ENCODE measurements around the gene REV1.

The REV1 gene

GRCh38 chr2:99522157-99522556 is 32.3 kb upstream of the REV1 start:
- Histone ChIP-seq H3K36me3 (ENCODE audit: low read length) (no peaks in the 10 kb centered on the region), H3K9me3 (ENCODE audit: insufficient read depth, low read length) (no peaks in the 10 kb centered on the region), H3K9ac (ENCODE audit: low read length) (no peak overlapping the region), H3K9me2 (replicated peaks; ENCODE audit: insufficient read depth, low read length) (no peaks in the 10 kb centered on the region), H3K4me2 (ENCODE audit: low read depth, low read length, poor library complexity, severe bottlenecking) (no peak overlapping the region), H3K27ac (ENCODE audit: low read depth, low read length) (no peak overlapping the region), H2AFZ (ENCODE audit: low read depth, low read length, severe bottlenecking) (no peak overlapping the region), H3K27me3 (ENCODE audit: low read length) (no peaks in the 10 kb centered on the region), H3K4me3 (ENCODE audit: insufficient read depth, low read length, poor library complexity, severe bottlenecking) (no peak overlapping the region), H4K20me1 (ENCODE audit: low read depth, low read length) (no peaks in the 10 kb centered on the region), H3F3A (ENCODE audit: insufficient read depth) (no peaks in the 10 kb centered on the region), H3K79me2 (ENCODE audit: insufficient read depth, low read length) (no peaks in the 10 kb centered on the region)
- TF ChIP-seq EZH2phosphoT487 (conservative IDR thresholded peaks at IDR 0.05; ENCODE audit: low read length) (no peak), CTCF (IDR thresholded peaks at IDR 0.05; ENCODE audit: insufficient read depth, low read length, poor library complexity, severe bottlenecking) (no peak)

- TF ChIP-seq CTCF (IDR thresholded peaks at IDR 0.05; ENCODE audit: insufficient read depth, low read length, poor library complexity, severe bottlenecking) (no peak), EZH2phosphoT487 (conservative IDR thresholded peaks at IDR 0.05; ENCODE audit: low read length) (no peak)
- Histone ChIP-seq H3K36me3 (ENCODE audit: low read length) (no peaks in the 10 kb centered on the region), H3K9me3 (ENCODE audit: insufficient read depth, low read length) (no peaks in the 10 kb centered on the region), H3K9ac (ENCODE audit: low read length) (no peak overlapping the region), H3K4me3 (ENCODE audit: insufficient read depth, low read length, poor library complexity, severe bottlenecking) (no peak overlapping the region), H4K20me1 (ENCODE audit: low read depth, low read length) (no peaks in the 10 kb centered on the region), H3K27ac (ENCODE audit: low read depth, low read length) (no peak overlapping the region), H3F3A (ENCODE audit: insufficient read depth) (no peaks in the 10 kb centered on the region), H3K27me3 (ENCODE audit: low read length) (no peaks in the 10 kb centered on the region), H3K79me2 (ENCODE audit: insufficient read depth, low read length) (no peaks in the 10 kb centered on the region), H2AFZ (ENCODE audit: low read depth, low read length, severe bottlenecking) (no peak overlapping the region), H3K9me2 (replicated peaks; ENCODE audit: insufficient read depth, low read length) (no peaks in the 10 kb centered on the region), H3K4me2 (ENCODE audit: low read depth, low read length, poor library complexity, severe bottlenecking) (no peak overlapping the region)
Observed at GRCh38 chr2:99520813-99521212, 31.0 kb upstream of the REV1 start.

GRCh38 chr2:99520195-99520594 is 30.4 kb upstream of the REV1 start:
- no peaks in the 10 kb centered on the region for H3F3A ChIP-seq (ENCODE audit: insufficient read depth)
- TF ChIP-seq EZH2phosphoT487 (conservative IDR thresholded peaks at IDR 0.05; ENCODE audit: low read length) (no peak), CTCF (IDR thresholded peaks at IDR 0.05; ENCODE audit: insufficient read depth, low read length, poor library complexity, severe bottlenecking) (no peak)

More at GRCh38 chr2:99520195-99520594, 30.4 kb upstream of the REV1 start:
- no peaks in the 10 kb centered on the region for H4K20me1 ChIP-seq (ENCODE audit: low read depth, low read length)
- no peaks in the 10 kb centered on the region for H3K9me2 ChIP-seq (replicated peaks; ENCODE audit: insufficient read depth, low read length)
- no peak overlapping the region for H3K4me3 ChIP-seq (ENCODE audit: insufficient read depth, low read length, poor library complexity, severe bottlenecking)
- H3K9ac ChIP-seq (ENCODE audit: low read length) = no peak overlapping the region
- no peak overlapping the region for H3K4me2 ChIP-seq (ENCODE audit: low read depth, low read length, poor library complexity, severe bottlenecking)
- no peaks in the 10 kb centered on the region for H3K27me3 ChIP-seq (ENCODE audit: low read length)
- H2AFZ ChIP-seq (ENCODE audit: low read depth, low read length, severe bottlenecking) = no peak overlapping the region
- no peaks in the 10 kb centered on the region for H3K9me3 ChIP-seq (ENCODE audit: insufficient read depth, low read length)
- H3K27ac ChIP-seq (ENCODE audit: low read depth, low read length) = no peak overlapping the region
- H3K36me3 ChIP-seq (ENCODE audit: low read length) = no peaks in the 10 kb centered on the region
- no peaks in the 10 kb centered on the region for H3K79me2 ChIP-seq (ENCODE audit: insufficient read depth, low read length)

Measured in SU-DHL-6 (cell line).